GM18909 (cell line): ENCODE measurements around the gene LPP.
"Not testable (repeated sequence)": the region's sequence is repeated elsewhere in the genome, so short reads cannot be mapped to it uniquely, and the experiment has no call there.

ENCODE experiments used
- ATAC-seq: cut with Tn5 transposase; IDR thresholded peaks from one replicate; pipeline ENCODE4 v1.9.1; 2021; ENCODE audit warnings: mild to moderate bottlenecking; ENCODE audit not compliant: unreplicated experiment, poor library complexity

The LPP gene

DNA sequence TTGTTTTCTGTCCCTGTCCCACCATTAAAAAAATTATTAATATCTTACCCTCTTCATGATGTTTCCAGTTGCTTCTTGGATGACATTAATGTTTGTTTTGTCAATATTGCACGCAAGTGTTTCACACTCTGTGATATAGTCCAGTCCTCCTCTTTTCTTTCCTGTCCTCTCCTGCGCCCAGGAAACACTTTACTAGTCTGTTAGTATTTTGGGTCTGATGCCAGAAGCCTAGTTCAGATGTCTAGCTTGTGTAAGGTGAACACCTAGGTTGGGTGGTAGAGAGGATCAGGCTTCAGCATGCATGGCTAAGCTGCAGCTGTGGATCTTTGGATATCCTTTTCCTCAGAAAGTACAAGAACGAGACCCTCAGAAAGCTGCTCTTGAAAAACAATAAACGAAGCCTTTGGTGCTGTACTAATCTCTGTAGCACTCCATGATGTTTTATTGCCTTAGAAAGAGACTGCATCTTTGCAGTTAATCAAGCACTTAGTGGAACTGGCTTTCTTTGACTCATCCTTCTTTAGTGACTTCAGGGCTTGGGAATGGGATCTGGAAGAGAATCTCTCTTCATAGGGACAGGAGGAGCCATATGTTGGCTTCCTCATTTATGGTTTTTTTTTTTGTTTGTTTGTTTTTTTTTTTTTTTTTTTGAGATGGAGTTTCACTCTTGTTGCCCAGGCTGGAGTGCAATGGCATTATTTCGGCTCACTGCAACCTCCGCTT, 253.4 kb downstream of the LPP start:
- no peak for ATAC-seq

DNA sequence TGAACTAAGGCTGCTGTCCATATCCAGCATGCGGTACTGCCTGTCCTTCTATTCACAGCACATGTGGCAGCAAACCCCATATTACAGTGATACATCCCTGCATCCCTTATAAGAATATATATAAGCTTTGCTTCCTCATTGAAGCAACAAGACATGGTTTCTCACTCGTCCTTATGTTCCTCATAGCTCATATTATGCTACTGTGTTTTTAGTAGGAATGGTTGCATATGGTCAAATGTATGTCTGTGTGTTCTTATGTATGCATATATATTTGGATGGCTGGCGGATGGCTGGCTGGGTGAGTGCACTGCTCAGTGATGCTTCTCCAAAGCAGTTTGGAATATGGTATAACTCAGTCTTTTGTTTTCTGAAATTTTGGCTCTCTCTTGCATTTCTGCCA, 254.9 kb downstream of the LPP start:
- no peak for ATAC-seq

- ATAC-seq = no peak
These were observed 257.8 kb downstream of the LPP start for GRCh38 chr3:188411750-188412149.

DNA sequence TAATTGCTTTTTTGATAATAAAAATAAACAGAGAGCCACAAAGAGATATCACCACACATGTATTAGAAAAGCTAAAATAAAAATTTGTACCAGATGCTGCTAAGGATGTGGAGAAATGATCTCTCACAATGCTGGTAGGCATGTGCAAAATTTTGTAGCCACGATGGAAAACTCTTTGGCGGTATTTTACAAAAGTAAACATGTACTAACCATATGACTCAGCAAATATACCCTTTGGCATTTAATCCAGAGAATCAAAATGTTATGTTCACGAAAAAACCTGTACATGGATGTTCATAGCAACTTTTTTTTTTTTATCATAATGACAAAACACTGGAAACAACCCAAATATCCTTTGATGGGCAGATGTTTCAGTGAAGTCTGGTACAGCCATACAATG, 261.2 kb downstream of the LPP start:
- ATAC-seq = no peak

- ATAC-seq = no peak
These were observed 262.1 kb downstream of the LPP start for GRCh38 chr3:188416041-188416440.

DNA sequence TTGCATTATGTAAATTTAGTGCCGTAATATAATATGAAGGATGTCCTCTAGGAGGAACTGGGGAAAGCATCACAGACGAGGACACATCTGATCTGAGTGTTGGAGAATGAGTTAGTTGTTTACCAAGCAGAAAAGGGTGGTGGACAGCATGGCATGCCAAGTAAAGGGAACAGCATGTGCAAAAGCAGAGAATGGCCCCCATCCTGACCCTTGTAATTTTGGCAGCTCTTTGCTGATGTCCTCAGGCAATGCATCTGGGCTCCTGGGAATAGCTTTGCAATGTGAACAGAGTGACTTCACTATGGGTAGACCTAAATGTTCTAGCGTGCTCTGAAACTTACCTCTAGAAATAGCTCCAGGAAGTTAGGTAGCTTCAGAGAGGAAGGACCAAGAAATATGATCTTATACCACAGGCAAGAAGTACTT, 263.3 kb downstream of the LPP start:
- ATAC-seq = no peak

DNA sequence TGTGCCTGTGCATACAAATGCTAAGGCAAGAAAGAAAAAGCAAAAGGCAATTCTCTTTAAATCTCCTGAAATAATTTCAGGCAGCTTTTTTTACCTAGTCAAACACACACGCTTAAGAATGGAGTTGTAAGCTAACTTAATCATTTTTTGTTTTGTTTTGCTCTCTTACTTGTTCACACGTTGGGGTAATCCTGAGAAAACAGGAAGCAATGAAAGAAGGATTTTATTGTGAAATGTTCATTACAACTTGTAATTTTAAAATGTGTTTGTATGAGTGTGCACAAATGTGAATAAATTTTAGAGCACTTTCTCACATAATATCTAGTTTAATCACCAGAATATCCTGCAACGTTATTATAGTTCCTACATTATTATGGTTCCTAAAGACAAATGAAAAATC, 263.8 kb downstream of the LPP start:
- ATAC-seq = no peak

DNA sequence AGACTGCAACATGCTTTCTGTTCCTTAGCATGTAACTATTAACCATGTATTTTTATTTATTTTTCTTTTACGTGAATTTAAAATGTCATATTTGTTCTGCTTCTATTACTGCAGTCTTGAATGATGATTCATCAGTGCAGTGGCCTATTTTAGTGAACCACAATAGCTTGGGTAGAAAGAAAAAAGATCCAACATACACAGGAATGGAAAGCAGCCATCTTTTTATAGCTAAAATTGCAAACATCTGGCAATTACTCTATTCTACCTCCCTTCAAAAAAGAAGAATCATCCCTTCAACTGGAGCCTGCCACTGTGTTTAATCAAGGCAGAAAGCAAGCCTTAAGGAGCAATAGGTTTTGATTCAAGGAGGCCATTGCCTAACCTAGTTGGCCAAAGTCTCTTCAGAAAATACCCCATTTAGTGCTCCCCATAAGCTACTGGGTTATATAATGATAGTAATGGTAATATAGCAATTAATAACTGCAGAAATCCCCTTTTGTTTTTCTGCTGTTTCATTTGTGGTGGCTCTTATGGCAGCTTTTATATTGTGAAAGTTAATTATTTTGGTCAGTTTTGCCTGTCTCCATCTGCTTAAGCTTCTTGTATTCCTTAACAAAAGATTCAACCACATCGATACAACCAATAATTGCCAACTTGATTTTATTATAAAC, 267.3 kb downstream of the LPP start:
- ATAC-seq = peak; percentile 44

DNA sequence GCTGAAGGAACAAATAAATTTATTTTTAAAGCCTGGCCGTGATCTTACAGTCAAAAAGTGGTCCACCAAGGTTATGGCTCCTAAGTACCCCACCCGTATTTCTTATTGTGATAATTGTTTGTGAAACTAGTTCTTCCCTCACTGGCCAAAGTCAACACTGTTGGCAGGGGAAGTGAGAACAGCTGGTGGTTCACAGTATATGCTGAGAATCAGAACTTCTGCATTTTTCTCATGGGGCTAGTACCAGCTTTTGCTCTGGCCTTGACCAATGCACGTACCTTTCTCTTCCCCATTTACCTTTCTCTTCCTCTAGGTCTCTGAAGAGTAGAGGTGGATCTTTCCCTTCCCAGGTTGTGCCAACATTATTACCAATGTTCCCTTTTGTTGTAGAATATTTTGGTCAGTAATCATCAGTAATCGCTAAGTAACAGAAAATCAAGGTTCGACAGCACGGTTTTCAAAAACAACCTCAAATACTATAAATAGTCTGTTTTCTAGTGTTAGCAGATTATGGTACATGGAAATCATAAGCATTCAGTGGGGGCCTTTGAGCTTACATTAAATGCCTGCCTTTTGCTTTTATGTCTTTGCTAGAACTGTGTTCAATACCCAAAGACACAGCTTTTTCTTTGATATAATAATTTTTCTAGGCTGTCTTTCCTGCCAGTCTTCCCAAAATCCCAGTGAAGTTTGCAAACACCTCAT, 268.0 kb downstream of the LPP start:
- peak; percentile 99 for ATAC-seq

DNA sequence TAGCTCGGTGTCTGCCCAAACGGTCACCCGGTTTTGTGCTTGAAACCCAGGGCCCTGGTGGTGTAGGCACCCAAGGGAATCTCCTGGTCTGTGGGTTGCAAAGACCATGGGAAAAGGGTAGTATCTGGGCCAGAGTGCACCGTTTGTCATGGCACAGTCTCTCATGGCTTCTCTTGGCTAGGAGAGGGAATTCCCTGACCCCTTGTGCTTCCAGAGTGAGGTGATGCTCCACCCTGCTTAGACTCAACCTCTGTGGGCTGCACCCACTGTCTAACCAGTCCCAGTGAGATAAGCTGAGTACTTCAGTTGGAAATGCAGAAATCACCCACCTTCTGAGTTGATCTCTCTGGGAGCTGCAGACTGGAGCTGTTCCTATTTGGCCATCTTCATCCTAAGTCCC, 274.0 kb downstream of the LPP start:
- not testable (repeated sequence) for ATAC-seq

- ATAC-seq = no peak
These were observed 277.1 kb downstream of the LPP start for GRCh38 chr3:188431040-188431439.

GRCh38 chr3:188431553-188431952, 277.6 kb downstream of the LPP start:
- ATAC-seq = no peak

GRCh38 chr3:188432802-188433520, 279.0 kb downstream of the LPP start:
- no peak for ATAC-seq

DNA sequence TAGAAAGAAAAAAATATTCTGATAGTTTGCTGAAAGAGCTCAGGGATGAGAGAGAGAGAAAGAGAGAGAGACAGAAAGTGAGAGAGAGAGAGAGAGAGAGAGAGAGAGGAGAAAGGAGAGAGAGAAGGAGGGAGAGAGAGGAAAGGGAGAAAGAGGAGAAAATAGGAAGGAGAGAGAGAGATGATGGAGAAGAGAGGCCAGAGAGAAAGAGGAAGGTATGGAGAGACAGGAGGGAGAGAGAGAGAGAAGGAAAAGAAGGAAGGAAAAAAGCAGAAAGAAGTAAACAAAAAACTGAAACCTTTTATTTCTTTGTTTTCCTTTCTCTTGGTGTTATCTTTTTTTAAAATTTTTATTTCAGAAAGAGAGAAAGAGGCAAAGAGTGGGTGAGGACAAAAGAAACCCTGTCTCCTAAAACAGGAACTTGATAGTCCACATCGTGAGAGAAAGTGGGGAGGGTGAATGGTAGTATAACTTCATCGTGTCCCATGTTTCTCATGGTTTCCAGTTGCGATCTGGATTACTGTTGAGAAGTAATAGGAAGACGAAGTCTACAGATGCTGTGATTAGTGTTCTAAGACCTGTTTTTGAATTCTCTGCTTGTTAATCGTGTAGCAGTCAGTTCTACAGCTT, 279.7 kb downstream of the LPP start:
- ATAC-seq = no peak

- no peak for ATAC-seq
These were observed 280.6 kb downstream of the LPP start for GRCh38 chr3:188434594-188434993.

GRCh38 chr3:188435266-188435665, 281.3 kb downstream of the LPP start:
- no peak for ATAC-seq

DNA sequence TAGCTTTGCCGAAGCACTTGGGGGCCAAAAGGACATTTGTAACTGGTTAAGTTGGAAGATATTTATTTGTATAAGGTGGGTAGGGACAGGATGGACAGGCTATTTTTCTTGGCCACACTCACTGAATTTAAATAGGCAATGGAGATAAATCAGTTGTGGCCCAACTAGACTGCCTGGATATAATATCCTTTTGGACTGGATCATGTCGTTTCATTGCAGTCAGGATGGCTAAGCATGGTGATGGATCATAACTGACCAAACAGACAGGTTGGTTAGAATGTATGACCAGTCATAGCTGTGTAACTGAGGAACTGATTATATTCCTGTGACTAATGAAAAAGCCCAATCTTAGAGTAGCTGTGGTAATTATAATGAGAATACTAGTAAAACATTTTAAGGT, 284.0 kb downstream of the LPP start:
- ATAC-seq = no peak

DNA sequence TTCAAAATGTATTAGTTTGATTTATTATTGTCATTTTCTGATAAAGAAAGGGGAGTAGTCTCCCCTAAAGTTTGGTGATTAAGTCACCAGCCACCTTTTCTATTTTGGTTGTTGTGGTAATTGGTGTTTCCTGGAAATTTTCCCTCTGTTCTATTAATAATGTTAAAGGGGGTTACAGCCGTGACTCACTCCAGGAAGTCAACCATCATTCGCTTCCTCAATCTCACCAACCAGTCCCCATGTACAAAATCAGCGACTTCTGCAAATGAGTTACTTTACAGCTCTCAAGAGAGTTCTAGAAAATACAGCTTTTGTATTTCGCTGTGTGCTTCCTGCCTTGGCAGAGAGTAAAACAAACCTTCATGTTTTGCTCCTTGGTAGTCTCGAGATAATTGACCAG, 285.1 kb downstream of the LPP start:
- ATAC-seq = peak; percentile 95

- ATAC-seq = no peak
These were observed 286.5 kb downstream of the LPP start for GRCh38 chr3:188440340-188440972.

- ATAC-seq = no peak
These were observed 288.5 kb downstream of the LPP start for GRCh38 chr3:188442430-188442829.
